ENCODE data around the gene KRTAP4-5.

GRCh38 chr17:41141361-41141760, 8.3 kb downstream of the KRTAP4-5 start:
- TF ChIP-seq, protein P1, sequence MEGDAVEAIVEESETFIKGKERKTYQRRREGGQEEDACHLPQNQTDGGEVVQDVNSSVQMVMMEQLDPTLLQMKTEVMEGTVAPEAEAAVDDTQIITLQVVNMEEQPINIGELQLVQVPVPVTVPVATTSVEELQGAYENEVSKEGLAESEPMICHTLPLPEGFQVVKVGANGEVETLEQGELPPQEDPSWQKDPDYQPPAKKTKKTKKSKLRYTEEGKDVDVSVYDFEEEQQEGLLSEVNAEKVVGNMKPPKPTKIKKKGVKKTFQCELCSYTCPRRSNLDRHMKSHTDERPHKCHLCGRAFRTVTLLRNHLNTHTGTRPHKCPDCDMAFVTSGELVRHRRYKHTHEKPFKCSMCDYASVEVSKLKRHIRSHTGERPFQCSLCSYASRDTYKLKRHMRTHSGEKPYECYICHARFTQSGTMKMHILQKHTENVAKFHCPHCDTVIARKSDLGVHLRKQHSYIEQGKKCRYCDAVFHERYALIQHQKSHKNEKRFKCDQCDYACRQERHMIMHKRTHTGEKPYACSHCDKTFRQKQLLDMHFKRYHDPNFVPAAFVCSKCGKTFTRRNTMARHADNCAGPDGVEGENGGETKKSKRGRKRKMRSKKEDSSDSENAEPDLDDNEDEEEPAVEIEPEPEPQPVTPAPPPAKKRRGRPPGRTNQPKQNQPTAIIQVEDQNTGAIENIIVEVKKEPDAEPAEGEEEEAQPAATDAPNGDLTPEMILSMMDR (conservative IDR thresholded peaks at IDR 0.05; ENCODE audit: low read depth in 2 of 2): no peak
- TF ChIP-seq POLR2AphosphoS5 (IDR thresholded peaks at IDR 0.05; ENCODE audit: low read depth) (no peak), ZNF462 (CRISPR knock-in tag; IDR thresholded peaks at IDR 0.05) (no peak), EZH2phosphoT487 (IDR thresholded peaks at IDR 0.05; ENCODE audit: unreplicated experiment) (no peak), CREB1 (CRISPR knock-in tag; IDR thresholded peaks at IDR 0.05; ENCODE audit: low read depth) (no peak), EZH2 (IDR thresholded peaks at IDR 0.05; ENCODE audit: low read depth, unreplicated experiment) (no peak), NANOG (IDR thresholded peaks at IDR 0.05; ENCODE audit: borderline replicate concordance) (no peak), JUNB (IDR thresholded peaks at IDR 0.05; ENCODE audit: unreplicated experiment) (no peak)
- TF ChIP-seq, protein P2, sequence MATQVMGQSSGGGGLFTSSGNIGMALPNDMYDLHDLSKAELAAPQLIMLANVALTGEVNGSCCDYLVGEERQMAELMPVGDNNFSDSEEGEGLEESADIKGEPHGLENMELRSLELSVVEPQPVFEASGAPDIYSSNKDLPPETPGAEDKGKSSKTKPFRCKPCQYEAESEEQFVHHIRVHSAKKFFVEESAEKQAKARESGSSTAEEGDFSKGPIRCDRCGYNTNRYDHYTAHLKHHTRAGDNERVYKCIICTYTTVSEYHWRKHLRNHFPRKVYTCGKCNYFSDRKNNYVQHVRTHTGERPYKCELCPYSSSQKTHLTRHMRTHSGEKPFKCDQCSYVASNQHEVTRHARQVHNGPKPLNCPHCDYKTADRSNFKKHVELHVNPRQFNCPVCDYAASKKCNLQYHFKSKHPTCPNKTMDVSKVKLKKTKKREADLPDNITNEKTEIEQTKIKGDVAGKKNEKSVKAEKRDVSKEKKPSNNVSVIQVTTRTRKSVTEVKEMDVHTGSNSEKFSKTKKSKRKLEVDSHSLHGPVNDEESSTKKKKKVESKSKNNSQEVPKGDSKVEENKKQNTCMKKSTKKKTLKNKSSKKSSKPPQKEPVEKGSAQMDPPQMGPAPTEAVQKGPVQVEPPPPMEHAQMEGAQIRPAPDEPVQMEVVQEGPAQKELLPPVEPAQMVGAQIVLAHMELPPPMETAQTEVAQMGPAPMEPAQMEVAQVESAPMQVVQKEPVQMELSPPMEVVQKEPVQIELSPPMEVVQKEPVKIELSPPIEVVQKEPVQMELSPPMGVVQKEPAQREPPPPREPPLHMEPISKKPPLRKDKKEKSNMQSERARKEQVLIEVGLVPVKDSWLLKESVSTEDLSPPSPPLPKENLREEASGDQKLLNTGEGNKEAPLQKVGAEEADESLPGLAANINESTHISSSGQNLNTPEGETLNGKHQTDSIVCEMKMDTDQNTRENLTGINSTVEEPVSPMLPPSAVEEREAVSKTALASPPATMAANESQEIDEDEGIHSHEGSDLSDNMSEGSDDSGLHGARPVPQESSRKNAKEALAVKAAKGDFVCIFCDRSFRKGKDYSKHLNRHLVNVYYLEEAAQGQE (IDR thresholded peaks at IDR 0.05; ENCODE audit: unreplicated experiment): no peak
